Measurements from ENCODE around the gene GALNT4.

Gene GALNT4

DNA sequence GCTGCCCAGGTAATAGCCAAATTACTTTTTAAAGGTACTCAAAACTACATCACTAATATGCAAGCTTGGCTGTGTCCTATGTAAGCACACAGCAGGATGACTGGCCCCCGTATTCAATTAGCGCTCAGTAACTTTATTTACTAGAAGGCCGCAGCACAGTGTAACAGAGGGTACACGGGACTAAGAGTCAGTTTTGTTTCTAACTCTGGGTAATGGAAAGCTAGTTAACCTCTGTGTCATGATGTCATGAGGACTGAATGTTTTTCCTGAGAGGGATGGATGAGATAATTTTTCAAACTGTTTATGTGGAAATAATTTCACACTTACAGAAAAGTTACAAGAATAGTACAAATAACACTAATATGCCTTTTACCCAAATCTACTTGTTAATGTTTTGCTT is 27.1 kb downstream of the GALNT4 start:
- TF ChIP-seq, protein P1, sequence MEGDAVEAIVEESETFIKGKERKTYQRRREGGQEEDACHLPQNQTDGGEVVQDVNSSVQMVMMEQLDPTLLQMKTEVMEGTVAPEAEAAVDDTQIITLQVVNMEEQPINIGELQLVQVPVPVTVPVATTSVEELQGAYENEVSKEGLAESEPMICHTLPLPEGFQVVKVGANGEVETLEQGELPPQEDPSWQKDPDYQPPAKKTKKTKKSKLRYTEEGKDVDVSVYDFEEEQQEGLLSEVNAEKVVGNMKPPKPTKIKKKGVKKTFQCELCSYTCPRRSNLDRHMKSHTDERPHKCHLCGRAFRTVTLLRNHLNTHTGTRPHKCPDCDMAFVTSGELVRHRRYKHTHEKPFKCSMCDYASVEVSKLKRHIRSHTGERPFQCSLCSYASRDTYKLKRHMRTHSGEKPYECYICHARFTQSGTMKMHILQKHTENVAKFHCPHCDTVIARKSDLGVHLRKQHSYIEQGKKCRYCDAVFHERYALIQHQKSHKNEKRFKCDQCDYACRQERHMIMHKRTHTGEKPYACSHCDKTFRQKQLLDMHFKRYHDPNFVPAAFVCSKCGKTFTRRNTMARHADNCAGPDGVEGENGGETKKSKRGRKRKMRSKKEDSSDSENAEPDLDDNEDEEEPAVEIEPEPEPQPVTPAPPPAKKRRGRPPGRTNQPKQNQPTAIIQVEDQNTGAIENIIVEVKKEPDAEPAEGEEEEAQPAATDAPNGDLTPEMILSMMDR (IDR thresholded peaks at IDR 0.05; ENCODE audit: insufficient read depth, low read depth, low read length, missing control alignments) = no peak
- H3K4me3 ChIP-seq (ENCODE audit: low read length) = no peak overlapping the region
- no peak for DNase-seq (ENCODE audit: low read depth)

DNA sequence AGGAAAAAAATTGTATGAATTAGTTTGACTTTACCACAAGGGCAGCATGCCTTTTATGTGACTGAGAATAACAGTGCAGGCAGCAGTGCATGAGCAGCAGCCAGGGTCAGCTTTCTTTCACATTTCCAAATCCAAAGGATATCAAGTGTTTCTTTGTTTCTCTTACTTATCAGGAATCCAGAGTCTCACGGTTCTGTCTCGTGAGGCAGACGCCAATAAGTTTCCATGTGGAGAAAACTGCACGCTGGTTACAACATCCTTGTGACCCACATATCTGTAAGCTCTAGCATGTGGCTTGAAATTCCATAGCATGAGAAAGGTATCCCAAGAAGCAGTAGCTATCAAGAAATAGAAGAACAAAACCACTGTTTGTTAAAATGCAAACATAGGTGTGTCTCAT is 27.6 kb downstream of the GALNT4 start:
- TF ChIP-seq, protein P1 (IDR thresholded peaks at IDR 0.05; ENCODE audit: insufficient read depth, low read depth, low read length, missing control alignments) = no peak
- DNase-seq (ENCODE audit: low read depth) = no peak
- no peak overlapping the region for H3K4me3 ChIP-seq (ENCODE audit: low read length)

DNA sequence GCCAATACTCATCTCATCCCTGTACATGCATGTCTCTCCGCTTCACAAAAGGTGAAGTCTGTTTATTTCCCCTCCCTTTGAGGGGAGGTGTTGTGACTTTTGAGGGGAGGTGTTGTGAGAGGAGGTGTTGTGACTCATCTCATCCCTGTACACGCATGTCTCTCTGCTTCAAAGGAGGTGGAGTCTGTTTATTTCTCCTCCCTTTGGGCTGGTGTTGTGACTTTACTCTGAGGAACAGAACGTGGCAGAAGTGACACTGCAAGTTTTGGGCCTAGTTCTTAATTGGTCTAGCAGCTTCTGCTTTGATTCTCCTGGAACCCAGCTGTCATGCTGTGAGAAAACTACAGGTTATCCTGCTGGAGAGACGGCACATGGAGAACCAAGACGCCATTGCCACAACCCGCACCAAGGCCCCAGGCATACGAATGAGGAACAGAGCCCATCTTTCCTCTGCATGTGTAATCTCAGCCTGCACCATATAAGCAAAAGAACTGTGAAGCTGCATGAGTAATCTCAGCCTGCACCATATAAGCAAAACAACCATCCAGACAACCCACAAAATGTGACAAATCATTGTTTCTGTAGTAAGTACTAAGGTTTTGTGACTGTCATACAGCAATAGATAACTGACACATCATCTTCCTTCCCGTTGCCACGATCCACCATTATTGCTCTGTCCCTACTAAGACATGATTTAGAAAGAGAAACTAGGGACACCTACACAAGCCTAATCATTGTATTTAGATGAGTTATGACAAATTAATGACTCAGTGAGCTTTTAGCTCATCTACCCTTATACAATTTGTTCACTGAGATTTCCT is 30.0 kb downstream of the GALNT4 start:
- no peak overlapping the region for H3K4me3 ChIP-seq (ENCODE audit: low read length)
- peak; percentile 56 for DNase-seq (ENCODE audit: low read depth)
- TF ChIP-seq, protein P1 (IDR thresholded peaks at IDR 0.05; ENCODE audit: insufficient read depth, low read depth, low read length, missing control alignments) = no peak

DNA sequence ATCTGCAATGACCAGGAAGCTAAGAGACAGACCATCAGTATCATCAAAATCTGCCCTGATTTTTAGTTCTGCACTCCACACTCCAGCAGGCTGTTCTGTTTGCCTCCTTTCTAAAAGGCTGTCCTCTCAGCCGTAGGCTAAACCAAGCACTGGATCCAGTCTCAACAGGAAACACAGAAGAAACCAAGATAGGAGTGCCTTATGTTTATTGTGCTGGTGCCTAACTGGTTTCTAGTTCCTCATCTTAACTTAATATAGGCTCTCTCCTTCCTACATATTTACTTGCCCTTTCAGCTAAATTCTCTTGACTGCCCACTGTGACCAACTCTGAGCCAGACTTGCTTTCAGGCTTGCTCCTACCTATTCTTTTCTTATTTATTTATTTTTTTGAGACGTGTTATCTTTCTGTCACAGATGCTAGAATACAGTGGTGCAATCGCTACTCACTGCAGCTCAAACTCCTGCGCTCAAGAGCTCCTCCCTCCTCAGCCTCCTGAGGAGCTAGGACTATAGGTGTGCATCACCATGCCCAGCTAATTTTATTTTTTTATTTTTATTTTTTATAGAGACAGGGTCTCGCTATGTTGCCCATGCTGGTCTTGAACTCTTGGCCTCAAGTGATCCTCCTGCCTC is 30.8 kb downstream of the GALNT4 start:
- DNase-seq (ENCODE audit: low read depth) = no peak
- TF ChIP-seq, protein P1 (IDR thresholded peaks at IDR 0.05; ENCODE audit: insufficient read depth, low read depth, low read length, missing control alignments) = no peak
- no peak overlapping the region for H3K4me3 ChIP-seq (ENCODE audit: low read length)

DNA sequence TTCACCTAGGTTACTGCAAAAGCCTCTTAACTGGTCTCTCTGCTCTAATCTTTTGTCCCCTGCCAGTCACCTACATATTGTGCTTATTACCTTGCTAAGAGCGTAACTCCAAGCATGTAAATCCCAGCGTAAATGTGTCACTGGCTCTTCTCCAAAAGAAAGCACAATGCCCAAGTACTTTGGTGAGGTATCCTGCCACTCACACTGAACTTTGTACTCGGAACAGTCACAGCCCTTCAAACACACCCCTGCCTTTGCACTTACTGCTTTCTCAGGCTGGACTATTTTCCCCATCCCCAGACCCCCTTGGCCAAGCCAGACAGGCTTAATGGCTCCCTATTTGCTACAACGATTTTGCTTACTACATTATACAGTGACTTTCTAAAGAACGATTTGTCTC is 31.7 kb downstream of the GALNT4 start:
- TF ChIP-seq, protein P1 (IDR thresholded peaks at IDR 0.05; ENCODE audit: insufficient read depth, low read depth, low read length, missing control alignments) = no peak
- DNase-seq (ENCODE audit: low read depth) = no peak
- no peak overlapping the region for H3K4me3 ChIP-seq (ENCODE audit: low read length)

DNA sequence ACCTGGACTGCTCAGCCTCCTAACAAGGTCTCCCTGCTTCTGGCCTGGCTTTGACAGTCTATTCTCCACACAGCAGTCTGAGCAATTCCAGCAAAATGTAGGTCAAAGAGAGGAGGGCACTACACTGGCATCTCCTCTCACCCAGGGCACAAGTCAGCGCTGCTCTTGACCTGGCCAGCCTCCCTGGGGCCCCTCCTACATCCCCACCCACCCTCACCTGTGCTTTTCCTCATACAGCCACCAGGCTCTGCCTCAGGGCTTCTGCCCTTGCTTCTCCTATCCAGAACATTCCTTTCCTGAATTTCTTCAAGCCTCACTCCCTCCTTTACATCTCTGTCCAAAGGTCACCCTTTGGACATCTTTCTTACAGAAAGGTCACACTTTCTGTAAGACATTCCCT is 33.7 kb downstream of the GALNT4 start:
- TF ChIP-seq, protein P1 (IDR thresholded peaks at IDR 0.05; ENCODE audit: insufficient read depth, low read depth, low read length, missing control alignments) = no peak
- no peak for DNase-seq (ENCODE audit: low read depth)
- H3K4me3 ChIP-seq (ENCODE audit: low read length) = no peak overlapping the region

Measured in epithelial cell of esophagus (primary cell).